Epithelial cell of prostate (primary cell): ENCODE results near the gene H2AZ2.

Experiments
- DNase-seq: peaks from one replicate; pipeline ENCODE4 v3.0.0-alpha.2; 2011; ENCODE audit warnings: low read depth, low spot score
- H3K27ac ChIP-seq: fragments of 450-650 bp; 2 replicates; pipeline ENCODE4 v1.5.1; 2017; ENCODE audit warnings: mild to moderate bottlenecking

H2AZ2 gene

GRCh38 chr7:44847920-44848634, at the start of gene H2AZ2:
H2AZ2 (minus strand) TSS chr7:44848087; CDS start chr7:44847971, 116 bp downstream.
- H3K27ac ChIP-seq: peak within 1 kb of the TSS; percentile 79
- peak; percentile 100 for DNase-seq

- H3K27ac ChIP-seq: no peak overlapping the region
- DNase-seq: no peak
Measured at GRCh38 chr7:44897309-44897708, 49.4 kb upstream of the H2AZ2 start.

GRCh38 chr7:44894888-44895580, 47.1 kb upstream of the H2AZ2 start:
- no peak overlapping the region for H3K27ac ChIP-seq
- no peak for DNase-seq

GRCh38 chr7:44893710-44894234, 45.9 kb upstream of the H2AZ2 start:
- no peak for DNase-seq
- no peak overlapping the region for H3K27ac ChIP-seq

GRCh38 chr7:44891791-44892190, 43.9 kb upstream of the H2AZ2 start:
- H3K27ac ChIP-seq: no peak overlapping the region
- DNase-seq: no peak

GRCh38 chr7:44891372-44891771, 43.5 kb upstream of the H2AZ2 start:
- DNase-seq: no peak
- no peak overlapping the region for H3K27ac ChIP-seq

GRCh38 chr7:44889086-44889781, 41.3 kb upstream of the H2AZ2 start:
- DNase-seq: no peak
- H3K27ac ChIP-seq: no peak overlapping the region

GRCh38 chr7:44887293-44887692, 39.4 kb upstream of the H2AZ2 start:
- H3K27ac ChIP-seq: no peak overlapping the region
- DNase-seq: no peak

GRCh38 chr7:44885394-44886317, 37.8 kb upstream of the H2AZ2 start, which contains the start of gene PURB:
PURB (minus strand) TSS chr7:44885530; CDS start chr7:44885348, 182 bp downstream.
- DNase-seq: peak; percentile 95
- peak within 1 kb of the TSS; percentile 99 for H3K27ac ChIP-seq

GRCh38 chr7:44884621-44885393, 36.9 kb upstream of the H2AZ2 start:
- peak overlapping the region; percentile 99 for H3K27ac ChIP-seq
- no peak for DNase-seq

GRCh38 chr7:44883961-44884620, 36.2 kb upstream of the H2AZ2 start:
- no peak for DNase-seq
- peak overlapping the region; percentile 99 for H3K27ac ChIP-seq

- DNase-seq: no peak
- no peak overlapping the region for H3K27ac ChIP-seq
Measured at GRCh38 chr7:44882899-44883298, 35.0 kb upstream of the H2AZ2 start.

- no peak overlapping the region for H3K27ac ChIP-seq
- no peak for DNase-seq
Measured at GRCh38 chr7:44881610-44882009, 33.7 kb upstream of the H2AZ2 start.

GRCh38 chr7:44881066-44881600, 33.2 kb upstream of the H2AZ2 start:
- no peak for DNase-seq
- no peak overlapping the region for H3K27ac ChIP-seq

- no peak overlapping the region for H3K27ac ChIP-seq
- DNase-seq: no peak
Measured at GRCh38 chr7:44880317-44881018, 32.6 kb upstream of the H2AZ2 start.

GRCh38 chr7:44876393-44876792, 28.5 kb upstream of the H2AZ2 start:
- no peak overlapping the region for H3K27ac ChIP-seq
- no peak for DNase-seq

- no peak for DNase-seq
- no peak overlapping the region for H3K27ac ChIP-seq
Measured at GRCh38 chr7:44875241-44875640, 27.4 kb upstream of the H2AZ2 start.

GRCh38 chr7:44872787-44873186, 24.9 kb upstream of the H2AZ2 start:
- no peak for DNase-seq

More at GRCh38 chr7:44872787-44873186, 24.9 kb upstream of the H2AZ2 start:
- no peak overlapping the region for H3K27ac ChIP-seq
